IMR-90 (cell line): ENCODE results near the gene FNDC3A. TPM values are rescaled to one million over a fixed set of nuclear protein-coding genes. Genes with fewer than 3 reads are reported as not detected.

Experiments used
- ATAC-seq: fragments of 200-7000 bp; cut with Tn5 transposase; 2 replicates; pipeline ENCODE4 v1.9.1; 2020; ENCODE audit warnings: low read depth, mild to moderate bottlenecking, moderate library complexity
- BruUV-seq: library from RNA; stranded (reverse); fragments of 400-500 nt; replicated peaks from 2 replicates; lab custom pipeline; 2021; lab: Mats Ljungman, UMichigan
- CTCF ChIA-PET: fragments of 300-600 bp; formaldehyde crosslinking; extraction: SDS; loops from one replicate; lab custom pipeline; 2021; ENCODE audit warnings: antibody characterized with exemption; lab: Yijun Ruan, JAX
- POLR2A ChIA-PET: fragments of 300-600 bp; sonication (Branson Sonifier 250); formaldehyde crosslinking; loops from one replicate; lab custom pipeline; 2022; ENCODE audit warnings: antibody characterized with exemption; ENCODE audit not compliant: unreplicated experiment; lab: Charles Lee
- DNase-seq: peaks from one replicate; pipeline ENCODE4 v3.0.0; 2013
- H2AFZ ChIP-seq: replicated peaks from 2 replicates; pipeline ENCODE3; 2013; ENCODE audit warnings: low read length, mild to moderate bottlenecking; ENCODE audit not compliant: poor library complexity
- H2AK5ac ChIP-seq: 2 replicates; pipeline ENCODE4 v1.6.1; 2013; ENCODE audit warnings: low read depth, low read length, inconsistent platforms
- H2AK9ac ChIP-seq: replicated peaks from 2 replicates; pipeline ENCODE3; 2013; ENCODE audit warnings: mild to moderate bottlenecking, low read depth, low read length, moderate library complexity; ENCODE audit not compliant: poor library complexity
- H2BK120ac ChIP-seq: 2 replicates; pipeline ENCODE4 v1.6.1; 2013; ENCODE audit warnings: low read depth, low read length, inconsistent platforms
- H2BK15ac ChIP-seq: 3 replicates; pipeline ENCODE4 v1.6.1; 2013; ENCODE audit warnings: low read depth, low read length, inconsistent platforms
- H2BK20ac ChIP-seq: 2 replicates; pipeline ENCODE4 v1.6.1; 2013; ENCODE audit warnings: low read depth, mild to moderate bottlenecking, inconsistent platforms, low read length, moderate library complexity
- H2BK5ac ChIP-seq: 2 replicates; pipeline ENCODE4 v1.6.1; 2013; ENCODE audit warnings: mild to moderate bottlenecking, low read depth, low read length, inconsistent platforms; ENCODE audit not compliant: poor library complexity, severe bottlenecking
- H3K14ac ChIP-seq: replicated peaks from 2 replicates; pipeline ENCODE4 v1.6.1; 2013; ENCODE audit warnings: low read depth, low read length, inconsistent platforms
- H3K18ac ChIP-seq: 2 replicates; pipeline ENCODE4 v1.6.1; 2013; ENCODE audit warnings: low read depth, low read length, control low read depth
- H3K23ac ChIP-seq: 2 replicates; pipeline ENCODE4 v1.6.1; 2013; ENCODE audit warnings: low read depth, low read length, inconsistent platforms
- H3K27ac ChIP-seq: 2 replicates; pipeline ENCODE4 v1.5.1; 2013; ENCODE audit warnings: mild to moderate bottlenecking, control low read depth, low read length; ENCODE audit not compliant: insufficient read depth
- H3K27me3 ChIP-seq: 2 replicates; pipeline ENCODE4 v1.6.1; 2013; ENCODE audit warnings: low read length; ENCODE audit not compliant: control insufficient read depth, insufficient read depth
- H3K36me3 ChIP-seq: 2 replicates; pipeline ENCODE4 v1.6.1; 2013; ENCODE audit warnings: low read length, mixed read lengths; ENCODE audit not compliant: control insufficient read depth, insufficient read depth
- H3K4ac ChIP-seq: 2 replicates; pipeline ENCODE4 v1.6.1; 2013; ENCODE audit warnings: low read depth, low read length, inconsistent platforms
- H3K4me1 ChIP-seq: 2 replicates; pipeline ENCODE4 v1.6.1; 2013; ENCODE audit warnings: low read length, mixed read lengths; ENCODE audit not compliant: control insufficient read depth, insufficient read depth
- H3K4me2 ChIP-seq: 2 replicates; pipeline ENCODE4 v1.6.1; 2013; ENCODE audit warnings: low read depth, mild to moderate bottlenecking, control low read depth, low read length, moderate library complexity
- H3K4me3 ChIP-seq: 2 replicates; pipeline ENCODE4 v1.5.1; 2013; ENCODE audit warnings: low read depth, mild to moderate bottlenecking, control low read depth, low read length, moderate library complexity; ENCODE audit not compliant: insufficient read depth
- H3K56ac ChIP-seq: 2 replicates; pipeline ENCODE4 v1.6.1; 2013; ENCODE audit warnings: low read length, inconsistent platforms; ENCODE audit not compliant: insufficient read depth; ENCODE audit errors: extremely low read depth
- H3K79me1 ChIP-seq, 2 experiments: 2 replicates each; pipeline ENCODE4 v1.6.1; 2013; ENCODE audit warnings: low read length in 2 of 2, inconsistent platforms in 1 of 2, low read depth in 1 of 2
- H3K9ac ChIP-seq: 2 replicates; pipeline ENCODE4 v1.6.1; 2013; ENCODE audit warnings: low read depth, low read length, control low read depth
- H3K9me1 ChIP-seq: 2 replicates; pipeline ENCODE4 v1.6.1; 2013; ENCODE audit warnings: low read length, inconsistent platforms; ENCODE audit not compliant: insufficient read depth
- H3K9me3 ChIP-seq: 2 replicates; pipeline ENCODE4 v1.6.1; 2013; ENCODE audit warnings: low read length; ENCODE audit not compliant: control insufficient read depth, insufficient read depth
- H4K20me1 ChIP-seq: 2 replicates; pipeline ENCODE4 v1.6.1; 2013; ENCODE audit warnings: low read length, inconsistent platforms; ENCODE audit not compliant: insufficient read depth
- H4K5ac ChIP-seq: 2 replicates; pipeline ENCODE4 v1.6.1; 2013; ENCODE audit warnings: mild to moderate bottlenecking, low read depth, low read length, control low read depth
- H4K8ac ChIP-seq, 2 experiments: 2 replicates each; pipeline ENCODE4 v1.6.1; 2013; ENCODE audit warnings: low read depth in 2 of 2, low read length in 2 of 2, control low read depth in 1 of 2, inconsistent platforms in 1 of 2
- H4K91ac ChIP-seq: 2 replicates; pipeline ENCODE4 v1.6.1; 2013; ENCODE audit warnings: low read depth, low read length, inconsistent platforms; ENCODE audit not compliant: insufficient read depth
- BHLHE40 ChIP-seq: fragments of 150-350 bp; IDR thresholded peaks from 2 replicates; pipeline ENCODE4 v1.6.1; 2016; ENCODE audit warnings: mild to moderate bottlenecking, low read depth, low read length
- CEBPB ChIP-seq: IDR thresholded peaks from 2 replicates; pipeline ENCODE4 v1.6.1; 2012; ENCODE audit warnings: low read depth, low read length, improper control_type of control experiment
- CHD1 ChIP-seq: IDR thresholded peaks from 2 replicates; pipeline ENCODE4 v1.6.1; 2012; ENCODE audit warnings: low read depth, low read length, improper control_type of control experiment
- FOS ChIP-seq: fragments of 150-350 bp; IDR thresholded peaks from 2 replicates; pipeline ENCODE4 v1.6.1; 2016; ENCODE audit warnings: low read depth, low read length
- MAFK ChIP-seq: IDR thresholded peaks from 2 replicates; pipeline ENCODE4 v1.6.1; 2012; ENCODE audit warnings: low read depth, low read length, improper control_type of control experiment
- MAZ ChIP-seq: IDR thresholded peaks from 2 replicates; pipeline ENCODE4 v1.6.1; 2012; ENCODE audit warnings: low read depth, mild to moderate bottlenecking, low read length, improper control_type of control experiment, moderate library complexity, borderline replicate concordance
- MXI1 ChIP-seq: IDR thresholded peaks from 2 replicates; pipeline ENCODE4 v1.6.1; 2012; ENCODE audit warnings: low read depth, mild to moderate bottlenecking, low read length, moderate library complexity, borderline replicate concordance
- NFE2L2 ChIP-seq: fragments of 150-350 bp; IDR thresholded peaks from 2 replicates; pipeline ENCODE4 v1.6.1; 2016; ENCODE audit warnings: low read depth, mild to moderate bottlenecking, low read length
- POLR2A ChIP-seq: IDR thresholded peaks from 2 replicates; pipeline ENCODE4 v1.6.1; 2012; ENCODE audit warnings: mild to moderate bottlenecking, low read depth, low read length
- RAD21 ChIP-seq: IDR thresholded peaks from 2 replicates; pipeline ENCODE4 v1.6.1; 2012; ENCODE audit warnings: low read length, improper control_type of control experiment
- RCOR1 ChIP-seq: IDR thresholded peaks from 2 replicates; pipeline ENCODE4 v1.6.1; 2012; ENCODE audit warnings: mild to moderate bottlenecking, low read length, improper control_type of control experiment; ENCODE audit not compliant: insufficient replicate concordance
- RFX5 ChIP-seq: IDR thresholded peaks from 2 replicates; pipeline ENCODE4 v1.8.0; 2012; ENCODE audit warnings: low read depth, mild to moderate bottlenecking, low read length, moderate library complexity
- SMC3 ChIP-seq: fragments of 150-350 bp; IDR thresholded peaks from 2 replicates; pipeline ENCODE4 v1.6.1; 2016; ENCODE audit warnings: low read depth, mild to moderate bottlenecking, antibody characterized with exemption, low read length, moderate library complexity
- dilution Hi-C: fragments of 300-500 bp; cut with HindIII; formaldehyde crosslinking; loops from one replicate; pipeline ENCODE4 v1.14.3; 2018; ENCODE audit warnings: low sequenced_read_pairs; ENCODE audit not compliant: unreplicated experiment
- in situ Hi-C: fragments of 300-500 bp; cut with MboI; formaldehyde crosslinking; loops from 3 replicates; pipeline ENCODE4 v1.14.3; 2019; ENCODE audit warnings: low sequenced_read_pairs, inconsistent platforms, mixed read lengths
- intact Hi-C: fragments of 100-400 bp; cut with micrococcal nuclease; formaldehyde crosslinking; loops from 2 replicates; pipeline ENCODE4 v1.10.0; 2022
- polyA plus RNA-seq, 3 experiments: library from polyadenylated mRNA; depleted of rRNA; stranded (reverse); fragments of >200 nt; gene quantifications; 2 replicates each; pipeline ENCODE4 v1.2.3, GENCODE V29; 2012; ENCODE audit warnings: low replicate concordance in 1 of 3
- total RNA-seq: library from RNA; depleted of rRNA; stranded (reverse); fragments of >200 nt; gene quantifications from 2 replicates; pipeline ENCODE4 v1.2.3, GENCODE V29; 2012
- TF ChIP-seq, protein P1 (sequence below): fragments of 150-350 bp; IDR thresholded peaks from 2 replicates; pipeline ENCODE4 v1.6.1; 2017; ENCODE audit warnings: mild to moderate bottlenecking, antibody characterized with exemption, low read length, low read depth
- TF ChIP-seq, protein P2 (sequence below): conservative IDR thresholded peaks from 2 replicates; pipeline ENCODE4 v1.5.1; 2012; ENCODE audit warnings: mild to moderate bottlenecking, low read depth, low read length, improper control_type of control experiment
- TF ChIP-seq, protein P3 (sequence below): fragments of 150-350 bp; IDR thresholded peaks from 2 replicates; pipeline ENCODE4 v1.6.1; 2016; ENCODE audit warnings: low read depth, mild to moderate bottlenecking, low read length, moderate library complexity, borderline replicate concordance

FNDC3A gene
- total and polyA plus RNA-seq, 2 of the 4 experiments (the other 2 are of a cell fraction) = 29.2 to 60.4 TPM

DNA sequence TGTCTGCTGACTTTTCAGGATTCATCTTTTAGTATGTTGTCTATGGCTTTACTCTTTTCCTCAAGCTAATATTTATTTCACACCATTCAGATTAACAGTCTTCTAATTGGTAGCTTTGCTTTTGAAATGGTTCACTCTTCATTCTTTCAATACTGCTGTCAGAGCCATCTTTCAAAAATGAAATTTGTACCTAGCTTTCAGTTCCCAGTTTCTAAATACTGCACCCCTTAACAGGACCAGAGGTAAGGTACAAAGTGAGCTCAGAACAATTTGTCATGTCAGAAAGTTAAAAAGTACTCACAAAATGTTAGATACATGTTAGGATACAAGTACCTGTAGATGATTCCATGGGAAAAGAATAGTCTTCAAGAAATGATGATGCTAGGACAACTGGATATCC is 83.0 kb downstream of the FNDC3A start:
- H3K4me3 ChIP-seq = no peak overlapping the region
- DNase-seq = no peak
- no peak overlapping the region for H2AK9ac ChIP-seq
- H2BK120ac ChIP-seq = no peak overlapping the region
- no peaks in the 10 kb centered on the region for H3K27me3 ChIP-seq
- H3K4me2 ChIP-seq = no peak overlapping the region
- TF ChIP-seq, protein P1, sequence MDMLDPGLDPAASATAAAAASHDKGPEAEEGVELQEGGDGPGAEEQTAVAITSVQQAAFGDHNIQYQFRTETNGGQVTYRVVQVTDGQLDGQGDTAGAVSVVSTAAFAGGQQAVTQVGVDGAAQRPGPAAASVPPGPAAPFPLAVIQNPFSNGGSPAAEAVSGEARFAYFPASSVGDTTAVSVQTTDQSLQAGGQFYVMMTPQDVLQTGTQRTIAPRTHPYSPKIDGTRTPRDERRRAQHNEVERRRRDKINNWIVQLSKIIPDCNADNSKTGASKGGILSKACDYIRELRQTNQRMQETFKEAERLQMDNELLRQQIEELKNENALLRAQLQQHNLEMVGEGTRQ = no peak
- TF ChIP-seq NFE2L2 = no peak
- no peak for TF ChIP-seq RAD21
- TF ChIP-seq CEBPB = no peak
- no peak for TF ChIP-seq MAZ
- no peak for TF ChIP-seq FOS
- no peak for TF ChIP-seq CHD1
- no peak for TF ChIP-seq RCOR1
- no peak for TF ChIP-seq SMC3
- TF ChIP-seq POLR2A = no peak
- TF ChIP-seq MXI1 = no peak
- TF ChIP-seq, protein P2, sequence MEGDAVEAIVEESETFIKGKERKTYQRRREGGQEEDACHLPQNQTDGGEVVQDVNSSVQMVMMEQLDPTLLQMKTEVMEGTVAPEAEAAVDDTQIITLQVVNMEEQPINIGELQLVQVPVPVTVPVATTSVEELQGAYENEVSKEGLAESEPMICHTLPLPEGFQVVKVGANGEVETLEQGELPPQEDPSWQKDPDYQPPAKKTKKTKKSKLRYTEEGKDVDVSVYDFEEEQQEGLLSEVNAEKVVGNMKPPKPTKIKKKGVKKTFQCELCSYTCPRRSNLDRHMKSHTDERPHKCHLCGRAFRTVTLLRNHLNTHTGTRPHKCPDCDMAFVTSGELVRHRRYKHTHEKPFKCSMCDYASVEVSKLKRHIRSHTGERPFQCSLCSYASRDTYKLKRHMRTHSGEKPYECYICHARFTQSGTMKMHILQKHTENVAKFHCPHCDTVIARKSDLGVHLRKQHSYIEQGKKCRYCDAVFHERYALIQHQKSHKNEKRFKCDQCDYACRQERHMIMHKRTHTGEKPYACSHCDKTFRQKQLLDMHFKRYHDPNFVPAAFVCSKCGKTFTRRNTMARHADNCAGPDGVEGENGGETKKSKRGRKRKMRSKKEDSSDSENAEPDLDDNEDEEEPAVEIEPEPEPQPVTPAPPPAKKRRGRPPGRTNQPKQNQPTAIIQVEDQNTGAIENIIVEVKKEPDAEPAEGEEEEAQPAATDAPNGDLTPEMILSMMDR = no peak
- no peak for TF ChIP-seq RFX5
- TF ChIP-seq, protein P3, sequence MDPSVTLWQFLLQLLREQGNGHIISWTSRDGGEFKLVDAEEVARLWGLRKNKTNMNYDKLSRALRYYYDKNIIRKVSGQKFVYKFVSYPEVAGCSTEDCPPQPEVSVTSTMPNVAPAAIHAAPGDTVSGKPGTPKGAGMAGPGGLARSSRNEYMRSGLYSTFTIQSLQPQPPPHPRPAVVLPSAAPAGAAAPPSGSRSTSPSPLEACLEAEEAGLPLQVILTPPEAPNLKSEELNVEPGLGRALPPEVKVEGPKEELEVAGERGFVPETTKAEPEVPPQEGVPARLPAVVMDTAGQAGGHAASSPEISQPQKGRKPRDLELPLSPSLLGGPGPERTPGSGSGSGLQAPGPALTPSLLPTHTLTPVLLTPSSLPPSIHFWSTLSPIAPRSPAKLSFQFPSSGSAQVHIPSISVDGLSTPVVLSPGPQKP = no peak
- TF ChIP-seq BHLHE40 = no peak
- TF ChIP-seq MAFK = no peak
- H3K36me3 ChIP-seq = peaks cover 3% of the 10 kb centered on the region; the same call in 1 of the 2 replicates
- in situ Hi-C loops (no loop called here), intact Hi-C loops (no loop called here), dilution Hi-C loops (no loop called here)
- H4K8ac ChIP-seq = no peak overlapping the region
- H3K9me3 ChIP-seq = no peaks in the 10 kb centered on the region
- H3K56ac ChIP-seq = no peak overlapping the region
- H2BK20ac ChIP-seq = no peak overlapping the region
- H3K23ac ChIP-seq = no peak overlapping the region
- H3K79me1 ChIP-seq = peaks cover 31 to 50% of the 10 kb centered on the region in 2 experiments
- H4K20me1 ChIP-seq = peaks cover 4% of the 10 kb centered on the region; the same call in 1 of the 2 replicates
- POLR2A ChIA-PET = no interaction called here
- no peak overlapping the region for H2BK15ac ChIP-seq
- H3K9me1 ChIP-seq = peaks cover 4% of the 10 kb centered on the region
- no peak overlapping the region for H3K9ac ChIP-seq
- CTCF ChIA-PET = no interaction called here
- no peak overlapping the region for H2AK5ac ChIP-seq
- no TSS peak for BruUV-seq
- no peak overlapping the region for H3K18ac ChIP-seq
- H4K91ac ChIP-seq = no peak overlapping the region
- peaks cover 2% of the 10 kb centered on the region; the same call in 1 of the 2 replicates for H3K4me1 ChIP-seq
- no peak overlapping the region for H3K4ac ChIP-seq
- no peak for ATAC-seq
- H4K5ac ChIP-seq = no peak overlapping the region
- no peak overlapping the region for H3K14ac ChIP-seq
- H3K27ac ChIP-seq = no peak overlapping the region
- no peak overlapping the region for H2AFZ ChIP-seq
- no peak overlapping the region for H2BK5ac ChIP-seq
